HG02588 (cell line): ENCODE measurements around the gene TCEA2.

Experiments used
- ATAC-seq: cut with Tn5 transposase; IDR thresholded peaks from one replicate; pipeline ENCODE4 v1.9.1; 2021; ENCODE audit warnings: mild to moderate bottlenecking, moderate library complexity; ENCODE audit not compliant: unreplicated experiment

Gene TCEA2

DNA sequence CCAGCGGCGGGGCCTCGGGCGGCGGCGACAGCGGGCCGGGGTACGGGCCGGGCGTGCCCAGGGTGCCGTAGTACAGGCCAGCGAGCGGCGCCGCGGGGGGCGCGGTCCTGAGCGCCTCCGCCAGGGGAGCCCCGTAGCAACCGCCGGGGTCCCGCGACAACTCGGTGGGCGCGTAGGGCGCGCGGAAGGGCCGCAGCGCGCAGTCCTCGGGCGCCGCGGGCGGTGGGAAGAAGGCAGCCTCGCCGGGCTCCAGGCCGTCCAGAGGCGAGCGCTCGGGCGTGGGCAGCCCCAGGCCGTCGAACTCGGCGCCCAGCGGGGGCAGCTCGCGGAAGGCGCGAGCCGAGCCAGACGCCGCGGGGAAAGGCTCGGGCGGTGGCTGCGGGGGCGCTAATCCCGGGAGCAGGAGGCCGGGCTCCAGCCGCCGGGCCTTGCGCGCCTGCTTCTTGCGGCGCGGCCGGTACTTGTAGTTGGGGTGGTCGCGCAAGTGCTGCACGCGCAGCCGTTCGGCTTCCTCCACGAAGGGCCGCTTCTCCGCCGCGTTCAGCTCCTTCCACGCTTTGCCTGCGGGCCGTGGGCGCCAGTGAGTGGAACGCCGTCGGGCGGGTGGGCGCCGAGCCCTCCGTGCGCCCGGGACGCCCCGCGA lies 14.5 kb upstream of the TCEA2 start:
- no peak for ATAC-seq

- ATAC-seq = no peak
Measured at GRCh38 chr20:64049060-64049877, 13.7 kb upstream of the TCEA2 start, which contains the start of gene SOX18. SOX18 (minus strand) TSS chr20:64049639; CDS start chr20:64049516, 123 bp downstream.

DNA sequence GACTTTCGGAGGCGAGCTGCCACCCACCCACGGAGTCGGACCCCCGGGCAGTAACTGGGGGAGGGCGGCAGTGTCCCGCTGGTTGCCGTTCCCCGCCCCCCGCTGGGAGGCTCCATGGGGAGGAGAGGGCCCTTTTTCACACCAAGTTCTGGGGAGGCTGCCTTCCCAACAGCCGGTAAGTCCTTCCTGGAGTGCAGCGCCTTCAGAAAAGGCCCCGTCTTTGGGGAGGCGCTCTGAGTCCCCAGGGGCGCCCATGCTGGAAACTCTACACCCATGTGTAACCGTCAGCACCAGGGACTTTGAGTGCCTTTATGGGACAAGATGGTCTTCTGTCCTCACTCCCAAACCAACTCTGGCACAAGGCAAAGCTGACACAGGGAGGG lies 13.1 kb upstream of the TCEA2 start:
- no peak for ATAC-seq

DNA sequence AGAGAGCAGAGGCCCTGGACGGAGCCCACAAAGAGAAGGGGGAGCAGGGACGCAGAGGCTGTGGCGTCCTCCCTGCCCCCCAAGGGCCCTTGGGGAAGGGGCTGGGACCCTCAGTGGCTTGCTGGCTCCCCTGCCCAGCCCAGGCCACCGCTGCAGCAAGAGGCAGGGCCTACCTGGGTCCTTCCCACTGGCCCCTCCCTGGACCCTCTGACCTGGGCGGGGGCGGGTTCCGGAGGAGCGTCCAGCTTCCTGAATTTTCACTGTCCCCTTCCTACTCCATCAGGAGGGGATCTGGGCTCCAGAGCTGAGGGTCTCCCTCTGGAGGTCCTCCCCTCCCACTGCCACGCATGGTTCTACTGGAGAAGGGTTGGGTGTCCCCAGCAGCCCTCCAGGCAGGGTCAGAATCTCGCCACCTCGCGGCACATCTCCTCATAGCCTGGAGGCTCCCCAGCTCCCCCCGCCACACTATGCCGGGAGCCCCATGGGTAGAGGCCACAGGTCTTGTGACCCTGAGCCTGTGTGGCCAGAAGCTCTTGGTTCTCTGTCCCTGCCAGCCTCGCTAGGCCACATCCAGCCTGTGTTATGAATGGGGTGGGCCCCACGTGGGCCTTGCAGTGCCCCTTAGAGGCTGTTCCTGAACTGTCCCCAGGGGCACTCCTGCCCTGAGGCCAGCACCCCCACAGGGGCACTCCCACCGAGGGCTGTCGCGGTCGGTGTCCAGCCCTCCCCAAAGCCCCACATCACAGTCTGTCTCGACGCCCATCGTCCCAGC lies 12.6 kb upstream of the TCEA2 start:
- no peak for ATAC-seq

DNA sequence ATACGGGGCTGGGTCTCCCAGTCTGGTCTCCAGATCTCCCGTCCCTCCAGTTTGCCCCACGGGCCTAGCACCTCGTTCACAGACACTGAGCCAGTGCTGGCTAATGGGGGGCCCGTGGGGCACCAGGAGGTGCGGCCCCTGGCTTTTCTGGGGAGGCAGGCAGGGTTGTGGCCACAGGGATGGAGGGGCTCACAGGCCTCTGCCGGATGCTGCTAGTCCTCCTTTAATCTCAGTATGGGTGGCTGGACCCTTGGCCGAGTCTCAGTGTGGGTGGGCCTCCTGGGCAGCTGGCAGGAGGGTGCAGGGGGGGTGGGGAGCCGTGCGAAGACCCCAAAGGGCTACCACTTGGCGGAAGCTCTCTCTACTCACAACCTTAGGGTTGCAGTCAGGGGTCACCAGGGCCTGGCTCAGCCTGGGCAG lies 12.0 kb upstream of the TCEA2 start:
- no peak for ATAC-seq

GRCh38 chr20:64051561-64052325 lies 11.3 kb upstream of the TCEA2 start:
- no peak for ATAC-seq

DNA sequence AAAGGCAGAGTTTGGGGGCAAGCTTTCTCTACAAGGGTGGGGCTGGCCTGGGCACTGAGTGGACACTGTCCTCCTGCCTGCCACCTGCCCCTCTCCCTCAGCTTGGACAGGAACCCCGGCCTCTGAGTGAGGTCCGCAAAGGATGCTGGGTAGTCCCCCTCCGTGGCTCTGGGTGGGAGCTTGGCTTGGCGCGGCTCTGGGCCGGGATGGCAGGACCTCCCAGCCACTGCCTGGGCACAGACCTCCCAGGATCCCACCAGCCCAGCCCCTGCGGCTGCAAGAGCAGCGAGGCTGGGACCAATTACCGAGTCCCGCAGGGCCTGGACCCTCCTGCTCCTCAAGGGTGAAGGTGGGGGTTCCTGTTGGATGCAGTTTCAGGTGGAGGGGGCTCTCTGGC lies 10.7 kb upstream of the TCEA2 start:
- ATAC-seq = no peak

DNA sequence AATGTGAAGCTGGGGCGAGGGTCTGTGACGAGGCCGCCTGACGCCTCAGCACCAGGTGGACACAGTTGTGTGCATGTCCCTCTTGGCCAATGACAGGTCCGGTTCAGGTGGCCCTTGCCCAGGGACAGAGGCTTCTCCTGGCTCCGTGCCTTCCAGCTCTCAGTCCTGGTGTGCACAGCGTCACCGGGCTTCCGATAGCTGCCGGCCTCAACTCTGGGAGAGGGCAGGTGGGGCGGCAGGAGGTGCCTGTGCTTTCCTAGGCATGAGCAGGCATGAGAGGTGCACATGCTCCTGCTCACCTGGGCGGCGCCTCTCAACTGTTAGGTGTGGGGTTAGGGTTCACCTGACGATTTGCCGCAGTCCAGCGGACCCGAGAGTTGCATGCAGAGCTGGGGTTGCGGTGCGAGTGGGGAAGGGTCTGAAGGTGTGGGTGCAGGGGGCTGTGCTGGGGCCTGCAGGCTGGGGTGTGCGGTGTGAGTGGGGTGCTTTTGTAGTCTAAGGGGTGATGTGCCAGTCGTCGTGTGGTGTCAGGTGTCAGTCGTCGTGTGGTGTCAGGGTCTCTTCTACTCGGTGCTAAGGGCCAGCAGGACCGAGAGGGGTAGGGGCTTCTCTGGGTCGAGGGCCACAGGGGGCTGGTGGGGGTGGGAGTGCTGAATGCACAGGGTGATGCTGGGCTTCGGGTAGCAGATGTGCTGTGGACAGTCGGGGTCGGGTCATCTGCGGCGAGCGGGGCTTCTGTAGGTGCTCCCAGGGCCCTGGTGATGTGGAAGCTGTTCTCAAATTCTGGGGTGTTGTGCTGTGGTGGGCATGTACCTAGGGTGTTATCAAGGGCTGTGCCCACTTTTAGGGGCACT lies 9.8 kb upstream of the TCEA2 start:
- ATAC-seq = no peak

DNA sequence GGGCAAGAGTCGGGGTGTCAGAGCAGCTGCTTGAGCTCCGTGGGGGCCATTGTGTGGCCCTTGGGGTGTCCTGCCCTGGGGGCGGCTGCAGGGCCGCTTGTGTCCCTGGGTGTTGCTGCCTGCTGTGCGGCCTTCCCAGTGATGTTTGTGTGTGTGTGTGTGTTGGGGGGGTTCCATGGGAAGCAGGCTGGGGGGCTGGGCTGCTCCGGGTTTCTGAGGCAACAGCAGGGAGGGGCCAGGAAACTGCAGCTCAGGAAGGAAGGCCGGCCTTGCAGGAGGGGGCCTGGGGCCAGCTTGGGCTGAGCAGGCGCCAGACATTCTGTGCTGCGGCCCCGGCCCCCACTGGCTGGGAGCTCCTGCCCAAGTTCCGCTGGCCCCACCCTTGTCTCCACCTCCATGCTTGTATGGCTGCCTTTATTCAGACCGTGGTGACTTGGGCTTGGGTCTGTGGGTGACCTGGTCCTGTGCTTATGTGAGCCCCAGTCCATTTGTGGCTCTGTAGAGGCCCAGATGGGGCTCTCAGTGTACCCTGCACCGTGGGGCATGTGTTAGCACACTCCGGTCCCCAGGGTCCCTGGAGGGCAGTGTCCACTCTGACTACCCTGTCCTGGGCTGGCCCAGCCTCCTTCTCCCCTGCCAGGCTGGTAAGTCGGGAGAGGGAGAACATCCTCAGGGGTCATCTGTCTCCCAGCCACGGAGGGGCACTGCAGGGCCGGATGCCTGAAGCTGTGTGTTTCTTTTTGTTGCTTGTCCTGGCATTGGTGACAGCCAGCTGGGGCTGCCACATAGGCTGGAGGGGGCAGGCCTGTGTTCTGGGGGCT lies 8.9 kb upstream of the TCEA2 start:
- no peak for ATAC-seq

GRCh38 chr20:64055396-64055892 lies 7.6 kb upstream of the TCEA2 start:
- no peak for ATAC-seq

GRCh38 chr20:64055893-64056638 lies 6.9 kb upstream of the TCEA2 start:
- no peak for ATAC-seq

- no peak for ATAC-seq
Measured at GRCh38 chr20:64056639-64056888, 6.4 kb upstream of the TCEA2 start.

DNA sequence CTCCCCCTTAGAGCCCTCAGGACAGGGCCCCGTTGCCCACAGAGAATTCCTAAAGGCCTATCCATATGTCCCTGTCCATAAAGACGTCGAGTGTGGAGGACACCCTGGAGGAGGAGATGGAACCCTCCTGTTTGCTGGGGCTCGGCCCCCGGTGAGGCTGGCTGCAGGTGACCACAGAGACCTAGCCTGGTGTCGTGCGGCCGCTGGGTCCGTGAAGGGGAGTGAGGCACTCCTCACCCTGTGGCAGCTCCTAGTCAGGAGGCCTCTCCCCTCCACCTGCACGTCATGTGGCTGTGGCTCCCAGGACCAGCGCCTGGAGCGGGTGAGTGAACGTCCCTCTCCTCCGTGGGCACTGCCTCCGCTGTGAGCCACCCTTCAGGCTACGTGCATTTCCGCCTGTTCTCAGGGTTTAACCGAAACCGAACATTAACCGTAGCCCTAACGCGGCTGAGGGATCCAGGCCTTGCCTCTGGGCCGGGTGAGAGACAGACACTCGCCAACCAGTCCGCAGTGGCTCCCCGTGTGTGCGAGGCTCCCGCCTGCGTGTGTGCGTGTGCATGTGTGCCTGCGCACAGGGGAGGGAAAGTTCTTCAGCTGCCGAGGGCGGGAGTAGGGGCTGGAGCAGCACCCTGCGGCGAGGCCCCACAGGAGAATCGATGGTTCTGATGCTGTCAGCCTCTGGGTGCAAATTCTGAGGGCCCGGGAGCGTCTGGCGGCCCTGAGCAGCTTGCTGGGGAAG lies 5.9 kb upstream of the TCEA2 start:
- no peak for ATAC-seq

DNA sequence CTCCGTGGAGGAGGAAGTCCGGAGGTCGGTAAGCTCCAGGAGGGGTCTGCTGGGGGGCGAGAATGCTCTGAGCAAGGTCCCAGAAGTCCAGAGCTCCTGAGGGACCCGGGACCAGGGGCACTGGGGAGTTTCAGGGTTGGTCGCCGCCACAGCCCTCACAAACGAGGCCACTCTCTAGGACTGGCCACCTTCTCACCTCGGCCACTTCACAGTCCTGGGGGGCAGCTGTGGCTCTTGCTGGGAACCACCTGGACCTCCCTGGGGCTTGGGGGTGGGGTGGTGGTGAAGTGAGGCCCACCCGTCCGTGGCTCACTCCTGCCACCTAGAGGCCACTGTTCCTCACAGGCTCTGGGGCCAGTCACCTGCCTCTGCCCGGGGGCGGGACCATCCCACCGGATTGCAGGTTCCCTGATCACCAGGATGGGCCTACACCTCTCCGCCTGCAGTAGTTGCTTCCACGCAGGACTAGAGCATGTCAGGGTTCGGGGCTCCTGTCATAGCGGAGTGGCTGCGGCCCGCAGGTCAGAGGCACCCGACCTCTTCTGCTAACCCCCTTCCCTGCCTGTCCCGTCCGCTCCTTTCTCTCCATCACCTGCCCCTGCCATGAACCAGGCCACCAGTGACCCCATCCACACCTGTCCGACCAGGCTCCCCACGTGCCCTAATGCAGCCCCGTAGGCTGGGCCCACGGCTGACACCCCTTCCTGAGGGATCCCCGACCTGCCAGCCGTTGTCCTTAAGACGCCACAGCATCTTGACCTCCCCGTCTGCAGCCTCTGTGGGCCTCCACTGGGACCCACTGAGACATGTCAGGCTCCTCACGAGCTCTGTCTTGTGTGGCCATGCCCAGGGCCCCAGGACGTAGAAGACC lies 5.1 kb upstream of the TCEA2 start:
- no peak for ATAC-seq

DNA sequence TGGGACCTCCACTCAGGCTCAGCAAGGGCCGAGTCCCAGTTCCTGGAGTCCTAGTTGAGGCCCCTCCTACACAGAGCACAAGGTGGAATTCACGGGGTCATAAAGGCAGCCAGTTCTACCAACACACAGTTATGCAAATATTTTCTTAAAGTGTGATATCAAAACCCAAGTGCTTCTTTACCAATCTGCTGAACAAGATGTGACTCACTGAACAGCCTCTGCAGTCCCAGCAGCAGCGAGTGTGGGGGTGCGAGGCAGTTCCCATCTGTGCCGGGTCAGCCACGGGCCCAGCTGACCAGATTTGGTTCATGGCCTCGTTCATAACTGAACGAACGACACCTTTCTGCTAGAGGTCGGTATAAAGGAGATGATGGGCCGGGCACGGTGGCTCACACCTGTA lies 4.5 kb upstream of the TCEA2 start:
- ATAC-seq = no peak

DNA sequence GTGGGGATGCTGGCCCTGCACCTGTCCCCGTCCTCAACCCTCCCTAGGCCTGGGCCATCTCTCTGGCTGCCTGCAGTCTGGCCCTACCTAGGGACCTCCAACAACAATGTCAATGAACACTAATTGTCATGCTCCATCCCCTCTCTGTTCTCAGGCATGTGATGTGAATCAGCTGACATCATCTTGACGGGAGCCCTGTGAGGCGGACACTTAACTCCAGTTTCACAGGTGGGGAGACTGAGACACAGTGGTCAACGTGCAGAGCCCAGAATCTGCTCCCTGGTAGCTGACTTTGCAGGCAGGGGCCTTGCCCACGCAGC lies 762 bp upstream of the TCEA2 start:
- ATAC-seq = no peak
